Measurements from ENCODE around the gene VAV3. TPM values are rescaled to one million over a fixed set of nuclear protein-coding genes. Genes with fewer than 3 reads are reported as not detected.

The VAV3 gene
- total and polyA plus RNA-seq, 2 of the 8 experiments (the other 6 are each of a cell fraction or from before 2014, with no cell fraction given): 2.9 to 7.9 TPM

- no peak for TF ChIP-seq PHF8 (conservative IDR thresholded peaks at IDR 0.05; ENCODE audit: low read depth, low read length)
- TF ChIP-seq CBX8 (IDR thresholded peaks at IDR 0.05; ENCODE audit: borderline replicate concordance, low read depth, low read length): no peak
- no peak for TF ChIP-seq JUN (IDR thresholded peaks at IDR 0.05; ENCODE audit: low read depth, low read length)
Observed at GRCh38 chr1:107637101-107637500, 327.9 kb downstream of the VAV3 start (continued).
